ENCODE measurements around the gene CD86. TPM values are rescaled to one million over a fixed set of nuclear protein-coding genes. Genes with fewer than 3 reads are reported as not detected.

The CD86 gene
- total RNA-seq, 1 experiment from 2014 or later, result not detected

GRCh38 chr3:122080207-122080587 lies 25.0 kb downstream of the CD86 start:
- H3K9ac ChIP-seq (ENCODE audit: low read length), result no peak overlapping the region
- no peak for TF ChIP-seq REST (IDR thresholded peaks at IDR 0.05; ENCODE audit: low read depth)
- no peak for TF ChIP-seq ATF3 (IDR thresholded peaks at IDR 0.05)
- no peak for TF ChIP-seq TCF7L2 (IDR thresholded peaks at IDR 0.05; ENCODE audit: borderline replicate concordance, extremely low read depth, insufficient read depth, insufficient read length)
- TF ChIP-seq ELF1 (IDR thresholded peaks at IDR 0.05; ENCODE audit: borderline replicate concordance, low read depth), result no peak
- no peak for TF ChIP-seq SRF (IDR thresholded peaks at IDR 0.05; ENCODE audit: low read depth)
- TF ChIP-seq SP1 (IDR thresholded peaks at IDR 0.05; ENCODE audit: low read depth), result no peak
- no peak for TF ChIP-seq EZH2phosphoT487 (IDR thresholded peaks at IDR 0.05; ENCODE audit: borderline replicate concordance)
- no peak for TF ChIP-seq ZNF274 (IDR thresholded peaks at IDR 0.05; ENCODE audit: low read depth, low read length)
- TF ChIP-seq POLR2AphosphoS5 (IDR thresholded peaks at IDR 0.05; ENCODE audit: low read depth, low read length), result no peak
- no peak for TF ChIP-seq POLR2A (IDR thresholded peaks at IDR 0.05; ENCODE audit: borderline replicate concordance, extremely low read depth, insufficient read depth, insufficient read length)
- TF ChIP-seq ZFX (IDR thresholded peaks at IDR 0.05), result no peak
- TF ChIP-seq YY1 (IDR thresholded peaks at IDR 0.05; ENCODE audit: extremely low read depth, insufficient replicate concordance, low read depth, low read length), result no peak
- TF ChIP-seq MAX (IDR thresholded peaks at IDR 0.05), result no peak
- TF ChIP-seq CTCF (IDR thresholded peaks at IDR 0.05 in 2 of 3, conservative IDR thresholded peaks at IDR 0.05 in 1 of 3; ENCODE audit: borderline replicate concordance in 1 of 3, insufficient read depth in 1 of 3, low read depth in 2 of 3, low read length in 2 of 3), result no peak
- TF ChIP-seq RAD21 (IDR thresholded peaks at IDR 0.05; ENCODE audit: low read depth), result no peak
- no peak for TF ChIP-seq CEBPB (IDR thresholded peaks at IDR 0.05; ENCODE audit: low read depth)
- TF ChIP-seq CBX3 (IDR thresholded peaks at IDR 0.05; ENCODE audit: low read depth), result no peak
- TF ChIP-seq EGR1 (IDR thresholded peaks at IDR 0.05; ENCODE audit: low read depth), result no peak
- TF ChIP-seq JUND (IDR thresholded peaks at IDR 0.05), result no peak
- no peak for TF ChIP-seq FOSL1 (IDR thresholded peaks at IDR 0.05; ENCODE audit: low read depth)
- intact Hi-C loops (cut with micrococcal nuclease), result no loop called here
- CTCF ChIA-PET, result no interaction called here
- H3K4me2 ChIP-seq (ENCODE audit: low read length), result no peak overlapping the region
- ATAC-seq, result no peak
- BruUV-seq (replicated peaks), result no TSS peak
- no peak for DNase-seq (ENCODE audit: low read depth, low spot score)
- no peaks in the 10 kb centered on the region for H3K79me2 ChIP-seq (ENCODE audit: insufficient read depth, low read length)
- no peaks in the 10 kb centered on the region for H3K27me3 ChIP-seq (ENCODE audit: insufficient read depth, low read length)
- POLR2A ChIA-PET, result no interaction called here
- no peak overlapping the region for H2AFZ ChIP-seq (ENCODE audit: low read depth, low read length, poor library complexity, severe bottlenecking)
- no peaks in the 10 kb centered on the region for H4K20me1 ChIP-seq (ENCODE audit: insufficient read depth)
- no peaks in the 10 kb centered on the region for H3K36me3 ChIP-seq (ENCODE audit: control insufficient read depth in 1 of 2, insufficient read depth in 2 of 2, low read length in 2 of 2)
- no peaks in the 10 kb centered on the region for H3K4me1 ChIP-seq (ENCODE audit: control insufficient read depth in 1 of 2, insufficient read depth in 2 of 2, low read length in 2 of 2)
- H3K9me2 ChIP-seq (ENCODE audit: insufficient read depth), result no peaks in the 10 kb centered on the region
- RAD21 ChIA-PET (ENCODE audit: low non-redundant PET in 1 of 2, low total read pairs in 2 of 2, uncharacterized antibody in 2 of 2, unreplicated experiment in 2 of 2), result no interaction called here
- no peak overlapping the region for H3K4me3 ChIP-seq (replicated peaks in 1 of 2; ENCODE audit: low read depth in 1 of 2, low read length in 2 of 2)
- H3K9me3 ChIP-seq (ENCODE audit: control insufficient read depth in 1 of 2, insufficient read depth in 1 of 2, low read depth in 1 of 2, low read length in 2 of 2), result no peaks in the 10 kb centered on the region
- H3K27ac ChIP-seq (ENCODE audit: low read depth, low read length), result no peak overlapping the region

Data from HCT116 (cell line).